Right renal cortex interstitium (tissue), 3 donors: ENCODE data around the gene TENM3. TPM values are rescaled to one million over a fixed set of nuclear protein-coding genes. Genes with fewer than 3 reads are reported as not detected.

Experiments
- DNase-seq, 3 donors: peaks; one replicate each; pipeline ENCODE4 v3.0.0-alpha.2; 2013; ENCODE audit warnings: low read depth in 3 of 3, low spot score in 2 of 3
- polyA plus RNA-seq, 3 donors: library from polyadenylated mRNA; unstranded; fragments of 120-200 nt; gene quantifications; one replicate each; pipeline ENCODE4 v1.2.1, GENCODE V29; 2013; ENCODE audit not compliant: insufficient read length in 3 of 3

The TENM3 gene
- polyA plus RNA-seq, 3 donors: 16.0 to 18.1 (median 17.7) TPM

DNA sequence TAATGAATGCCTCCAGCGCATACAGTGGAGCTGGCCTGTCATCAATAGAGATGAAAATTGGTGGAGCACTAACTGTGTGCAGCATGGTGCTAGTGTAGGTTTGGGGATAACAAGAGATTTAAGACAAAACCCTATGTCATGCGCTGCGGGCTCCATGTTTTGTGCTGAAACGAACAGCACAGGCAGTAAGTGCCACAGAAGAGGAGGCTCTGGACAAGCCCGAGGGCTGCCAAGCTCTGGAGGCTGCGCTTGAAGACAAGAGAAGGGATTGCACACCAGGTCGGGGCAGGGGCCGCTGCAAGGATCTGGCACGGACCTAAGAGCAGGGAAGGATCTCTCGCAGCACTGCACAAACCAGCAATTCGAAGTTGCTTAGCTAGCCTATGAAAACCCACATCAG, 35.5 kb downstream of the TENM3 start:
- DNase-seq: no peak

DNA sequence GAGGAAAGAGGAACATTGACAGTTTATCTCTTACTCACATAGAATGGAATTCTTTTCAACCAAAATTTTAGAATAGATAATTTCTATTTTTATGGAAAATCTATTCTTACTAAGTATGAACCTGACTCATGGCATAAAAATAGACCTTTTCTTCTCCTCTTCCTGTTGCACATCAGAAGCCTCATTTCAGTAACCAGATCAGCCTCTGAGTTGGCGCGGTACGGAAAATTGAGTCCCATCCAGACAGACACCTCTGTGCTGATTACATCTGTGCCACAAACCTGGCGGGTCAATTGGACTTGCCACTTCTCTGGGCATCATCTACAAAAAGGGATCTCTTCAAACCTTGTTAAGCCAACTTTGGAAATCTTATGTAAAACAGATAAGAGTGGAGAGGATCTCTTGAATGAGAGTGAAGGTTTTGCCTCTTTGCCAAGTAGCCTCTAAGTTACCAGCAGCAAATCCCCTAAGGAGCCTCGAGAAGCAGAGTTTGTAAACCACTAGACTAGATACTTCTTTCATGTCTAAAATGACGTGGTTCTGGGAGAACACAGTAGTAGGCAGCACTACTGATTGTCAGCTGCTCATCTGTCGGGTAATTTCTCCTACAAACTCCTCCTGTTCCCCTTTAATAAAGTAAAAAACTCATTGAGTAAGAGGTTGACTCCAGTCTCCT, 37.4 kb downstream of the TENM3 start:
- no peak for DNase-seq

DNA sequence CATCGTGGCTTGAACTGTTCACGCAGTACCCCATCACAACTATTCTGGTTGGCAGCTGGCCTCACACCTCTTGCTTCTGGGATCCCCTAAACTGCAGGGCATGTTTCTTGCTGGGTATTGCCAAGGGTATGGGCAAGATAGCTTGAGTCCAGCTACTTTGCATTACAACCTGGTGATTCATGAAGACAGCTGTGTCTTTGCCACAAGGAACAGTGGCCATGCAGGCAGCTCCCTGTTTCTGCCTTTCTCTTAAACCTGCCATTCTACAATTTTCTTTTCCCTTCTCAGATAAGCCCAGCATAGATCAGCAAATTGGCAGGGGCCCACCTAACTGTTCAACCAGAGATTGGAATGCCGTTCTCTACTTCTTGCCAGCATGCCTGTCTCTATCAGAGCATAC, 42.8 kb downstream of the TENM3 start:
- no peak for DNase-seq

DNA sequence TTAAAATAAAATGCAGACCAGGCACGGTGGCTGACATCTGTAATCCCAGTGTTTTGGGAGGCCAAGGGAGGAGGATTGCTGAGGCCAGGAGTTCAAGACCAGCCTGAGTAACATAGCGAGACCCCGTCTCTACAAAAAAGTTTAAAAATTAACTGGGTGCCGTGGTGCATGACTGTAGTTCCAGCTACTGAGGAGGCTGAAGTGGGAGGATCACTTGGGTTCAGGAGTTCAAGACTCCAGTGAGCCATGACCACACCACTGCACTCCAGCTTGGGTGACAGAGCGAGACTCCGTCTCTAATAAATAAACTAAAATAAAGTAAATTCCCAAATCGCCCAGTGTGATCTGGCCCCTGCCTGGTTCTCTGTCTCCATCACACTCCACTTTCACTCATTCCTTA, 43.7 kb downstream of the TENM3 start:
- DNase-seq: no peak

DNA sequence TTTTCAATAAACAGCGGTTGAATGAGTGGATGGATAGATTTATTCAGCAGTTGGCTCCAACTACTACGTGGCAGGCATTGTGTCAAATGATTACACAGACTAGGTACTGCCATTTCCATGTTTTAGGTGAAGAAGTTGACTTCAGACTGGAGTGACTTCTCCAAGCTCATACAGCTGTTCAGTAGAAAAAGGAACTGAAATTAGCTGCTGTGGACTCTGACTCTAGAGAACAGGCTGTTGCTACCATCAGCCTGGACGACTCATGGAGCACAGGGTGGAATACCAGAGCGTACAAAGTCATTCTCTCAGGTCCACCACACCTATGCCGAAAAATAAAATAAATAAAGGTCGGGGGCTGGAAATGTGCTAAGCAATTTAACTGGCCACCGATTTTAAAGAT, 45.3 kb downstream of the TENM3 start:
- no peak for DNase-seq

DNA sequence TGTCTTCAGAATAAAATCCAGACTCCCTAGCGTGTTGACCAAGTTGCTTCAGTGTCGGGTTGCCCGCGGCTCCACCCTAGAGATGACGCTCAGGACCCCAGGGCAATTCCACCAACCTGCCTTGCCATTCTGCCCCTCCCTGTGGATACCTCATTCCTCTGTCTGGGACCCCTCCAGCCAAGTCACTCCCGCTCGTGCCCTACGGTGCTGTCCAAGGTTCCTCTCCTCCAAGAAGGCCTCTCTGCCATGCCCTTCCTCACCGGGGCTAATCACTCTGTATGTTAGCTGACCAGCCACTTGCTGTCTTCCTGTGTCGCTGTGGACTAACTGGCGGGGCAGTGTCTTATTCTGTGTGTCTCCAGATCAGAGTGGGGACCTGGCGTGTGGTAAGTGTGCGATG, 46.6 kb downstream of the TENM3 start:
- no peak for DNase-seq

DNA sequence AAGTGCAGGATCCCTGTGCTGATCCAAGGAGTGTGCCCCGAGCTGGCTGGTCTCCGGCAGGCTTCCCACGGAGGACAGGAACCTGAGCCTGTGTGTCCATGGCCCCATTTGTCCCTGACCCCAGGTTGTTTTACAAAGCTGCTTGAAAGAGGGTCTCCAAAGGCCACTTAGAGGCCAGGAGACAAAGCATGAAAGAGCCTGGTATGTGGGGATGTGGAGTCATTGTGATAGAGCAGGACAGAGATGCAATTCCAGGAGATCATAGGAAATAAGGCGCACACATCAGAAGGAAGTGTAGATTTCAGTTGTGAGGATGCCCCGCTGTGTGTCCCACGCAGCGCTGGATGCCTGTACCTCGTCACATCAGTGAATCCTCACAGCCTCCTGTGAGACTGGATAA, 48.0 kb downstream of the TENM3 start:
- DNase-seq: no peak

DNA sequence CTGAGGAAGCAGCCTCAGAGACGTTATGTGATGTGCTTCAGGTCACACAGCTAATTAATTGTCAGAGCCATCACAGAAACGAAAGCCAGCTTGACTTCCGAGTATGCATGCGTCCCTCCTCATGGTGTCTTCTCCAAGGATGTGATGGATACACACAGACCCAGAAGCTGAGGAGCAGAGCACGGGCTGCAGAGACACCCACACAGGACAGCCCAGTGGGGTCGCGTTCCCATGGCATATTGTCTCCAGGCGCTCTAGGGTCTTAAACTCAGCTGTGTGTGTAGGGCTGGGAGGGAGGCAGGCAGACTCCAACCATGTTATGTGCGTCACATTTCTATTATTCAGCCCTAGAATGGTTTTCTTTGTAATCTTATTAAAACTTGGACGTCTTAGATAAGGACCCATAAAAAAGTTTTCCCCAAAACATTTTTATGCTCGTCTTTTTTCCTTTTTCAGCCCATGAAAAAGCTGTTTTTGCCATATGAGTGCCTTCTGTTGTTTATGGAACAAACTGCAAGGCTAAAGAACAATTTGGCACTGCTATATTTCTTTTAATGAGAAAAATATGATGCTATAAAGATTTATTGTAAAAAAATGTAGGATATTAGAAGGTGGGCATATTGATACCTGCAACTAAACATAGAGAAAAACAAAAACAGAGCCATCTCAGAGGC, 48.5 kb downstream of the TENM3 start:
- DNase-seq: no peak

DNA sequence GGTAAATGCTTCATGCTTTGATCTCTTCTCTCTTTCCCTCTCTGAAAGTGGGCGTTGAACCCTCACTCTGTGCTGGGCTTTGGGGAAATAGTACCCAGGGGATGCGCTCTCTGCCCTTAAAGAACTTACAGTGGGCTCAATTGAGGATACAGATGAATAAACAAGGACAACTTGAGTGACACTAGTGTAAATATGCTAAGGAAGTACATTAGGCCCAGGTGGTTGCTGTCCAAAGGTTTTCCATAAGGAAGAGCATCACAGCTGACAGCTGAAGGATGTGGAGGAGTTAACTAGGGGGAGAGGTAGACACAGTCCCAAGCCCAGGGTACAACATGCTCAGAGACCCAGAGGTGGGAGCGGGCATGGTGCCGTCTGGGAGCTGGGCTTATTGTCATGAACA, 49.4 kb downstream of the TENM3 start:
- DNase-seq: no peak

DNA sequence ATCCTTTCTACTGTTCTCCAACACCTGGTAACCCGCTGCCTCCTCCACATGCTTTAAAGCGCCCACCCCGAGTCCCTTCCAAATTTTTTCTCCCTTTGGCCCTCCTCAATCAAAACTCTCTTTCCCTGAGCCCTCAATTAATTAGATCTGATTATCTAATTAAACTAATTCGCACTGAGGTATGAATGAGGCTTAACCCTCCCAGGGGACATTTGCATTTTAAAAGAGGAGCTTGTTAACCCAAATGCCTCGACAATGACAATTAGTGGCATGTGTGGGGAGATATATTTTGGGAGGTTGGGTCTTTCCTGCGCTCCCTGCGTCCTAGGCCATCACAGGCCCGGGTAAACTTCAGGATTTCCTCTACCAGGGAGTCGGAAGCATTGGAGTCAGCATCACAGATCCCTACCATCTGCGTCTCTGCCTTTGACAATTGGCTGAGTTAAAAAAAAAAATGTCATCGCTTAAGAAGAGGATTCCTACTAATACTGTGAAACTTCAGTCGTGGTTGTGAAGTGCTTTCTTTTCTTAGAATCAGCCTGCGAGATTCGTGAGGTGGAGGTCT, 50.6 kb downstream of the TENM3 start:
- no peak for DNase-seq

DNA sequence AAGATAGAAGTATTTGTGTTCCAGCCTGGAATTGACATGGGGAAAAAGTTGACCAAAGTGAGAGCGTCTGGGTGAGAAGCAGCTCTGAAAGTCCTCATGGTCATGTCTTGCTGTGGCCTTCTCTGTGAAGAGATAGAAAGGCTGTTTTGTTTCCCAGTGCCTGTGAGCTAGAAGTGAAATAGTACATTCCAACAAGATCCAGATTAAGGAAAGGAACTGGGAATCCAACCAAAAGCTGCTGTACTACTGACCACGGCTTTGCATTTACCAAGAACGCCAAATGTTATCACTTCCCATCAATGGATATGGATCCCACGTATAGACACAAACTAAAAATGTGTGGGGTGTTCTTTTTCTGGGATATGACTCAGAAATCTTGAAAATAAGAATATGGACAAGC, 51.2 kb downstream of the TENM3 start:
- no peak for DNase-seq

DNA sequence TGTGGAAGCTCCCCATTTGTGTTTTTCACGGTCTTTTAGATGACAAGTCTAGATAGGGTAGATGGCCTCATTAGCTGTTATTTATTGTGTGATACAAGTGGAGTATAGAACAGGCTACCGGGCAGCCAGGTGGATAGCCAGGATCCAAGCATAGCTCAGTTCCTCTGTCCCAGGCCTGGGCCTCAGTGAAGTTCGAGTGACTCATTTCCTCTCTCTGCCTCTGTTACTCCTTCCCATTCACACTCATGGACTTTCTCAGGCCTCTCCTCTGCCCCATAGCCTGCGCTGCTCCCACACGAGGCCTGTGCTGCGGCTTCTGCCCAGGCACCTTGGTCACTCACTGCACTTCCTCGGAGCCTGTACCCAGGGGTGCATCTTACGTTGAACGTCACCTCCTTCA, 54.5 kb downstream of the TENM3 start:
- DNase-seq: no peak

DNA sequence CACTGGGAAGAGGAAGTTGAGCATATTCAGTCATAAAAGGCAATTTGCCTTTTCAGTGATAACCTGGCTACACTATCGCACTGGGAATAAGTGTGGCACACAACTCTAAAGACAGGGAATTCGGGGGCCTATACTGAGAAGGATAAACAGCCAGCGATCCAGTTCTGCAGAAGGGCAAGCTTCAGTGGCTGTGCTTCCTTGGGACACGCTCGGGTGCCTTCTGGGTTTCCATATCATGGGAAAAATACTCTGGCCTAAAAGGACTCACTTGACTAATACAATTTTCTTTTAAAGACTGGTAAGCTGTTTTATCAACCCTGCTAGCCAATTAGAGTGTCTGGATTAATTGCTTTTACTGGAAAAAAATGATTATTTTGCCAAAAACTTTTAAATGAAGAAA, 58.5 kb downstream of the TENM3 start:
- no peak for DNase-seq

DNA sequence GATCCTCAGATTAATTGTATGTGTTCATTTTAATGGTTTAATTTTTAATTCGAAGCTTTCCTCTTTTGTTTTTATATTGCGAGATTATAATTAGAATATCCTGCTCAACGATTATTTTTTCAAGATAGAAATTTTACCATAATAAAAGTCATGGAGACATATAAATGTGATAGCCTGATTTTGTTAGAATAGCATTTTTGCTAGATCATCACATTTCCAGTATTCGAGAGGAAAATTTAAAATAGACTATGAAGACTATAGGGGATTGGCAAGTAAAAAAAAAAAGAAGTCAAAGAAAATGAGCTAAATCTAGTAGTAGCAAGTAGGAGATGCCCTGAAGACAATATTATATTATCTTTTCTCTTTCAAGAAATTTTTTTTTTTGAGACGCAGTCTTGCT, 60.6 kb downstream of the TENM3 start:
- DNase-seq: no peak

DNA sequence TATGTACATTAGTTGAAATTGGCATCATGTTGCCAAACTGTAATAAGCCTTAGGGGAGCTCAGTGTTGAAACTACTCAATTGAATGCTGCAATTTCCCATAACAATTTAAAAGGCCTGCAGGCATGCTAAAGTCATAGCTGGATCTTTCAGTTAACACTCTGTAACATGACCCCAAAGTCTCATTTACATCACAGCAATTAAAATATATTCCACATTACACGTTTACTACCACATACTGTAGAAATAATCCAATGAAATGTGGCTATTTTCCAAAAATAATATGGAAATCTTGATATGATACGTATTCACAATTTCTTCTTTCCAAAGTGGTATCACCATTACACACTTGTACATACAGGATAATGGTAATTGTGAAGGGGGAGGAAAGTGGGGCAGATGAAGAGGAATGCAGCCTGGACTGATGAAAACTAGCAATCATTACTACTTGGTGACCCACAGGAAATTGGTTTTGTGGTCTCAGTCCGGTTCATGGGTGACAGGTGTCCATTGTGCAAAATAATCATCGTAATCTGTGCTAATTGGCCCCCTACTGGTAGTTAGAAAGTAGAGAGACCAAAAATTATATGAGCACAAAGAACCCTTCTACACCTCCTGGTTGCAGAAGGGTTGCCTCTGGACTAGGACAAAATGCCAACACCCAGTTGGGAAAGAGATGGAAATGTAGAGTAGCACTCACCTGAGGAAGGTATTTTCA, 63.7 kb downstream of the TENM3 start:
- no peak for DNase-seq

DNA sequence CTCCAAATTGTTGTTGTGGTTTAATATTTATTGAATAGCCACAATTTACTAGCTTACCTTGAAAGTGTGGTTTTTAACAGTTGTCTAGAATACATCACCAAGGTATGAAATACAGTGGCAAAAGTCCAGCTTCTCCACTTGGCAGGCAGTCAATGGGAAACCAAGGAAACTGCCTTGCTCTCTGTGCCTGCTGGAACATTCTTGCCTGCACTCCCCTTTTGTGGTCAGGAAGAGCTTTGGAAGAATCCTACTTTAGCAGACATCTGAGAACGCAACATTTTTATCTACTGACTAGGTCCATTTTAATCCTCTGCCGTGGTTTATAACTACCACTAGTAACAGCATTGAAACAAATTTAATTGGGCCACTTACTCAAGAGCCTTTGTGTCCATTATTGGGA, 64.5 kb downstream of the TENM3 start:
- DNase-seq: no peak

DNA sequence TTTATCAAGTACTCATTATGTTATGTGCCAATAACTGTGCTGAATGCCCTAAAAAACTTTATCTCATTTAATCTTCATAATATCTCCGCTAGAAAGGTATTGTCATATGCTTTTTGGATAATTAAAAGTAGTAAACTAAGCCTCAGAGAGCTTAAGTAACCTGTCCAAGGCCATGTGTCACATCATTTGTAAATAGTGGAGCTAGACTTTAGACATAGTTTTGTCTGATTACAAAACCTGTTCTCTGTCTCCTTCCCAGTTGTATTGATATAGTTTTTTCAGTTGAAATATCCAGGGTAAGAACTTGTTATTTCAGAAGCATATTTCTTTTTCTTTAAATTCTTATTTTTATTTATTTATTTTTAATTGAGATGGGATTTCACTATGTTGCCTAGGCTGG, 66.7 kb downstream of the TENM3 start:
- no peak for DNase-seq

DNA sequence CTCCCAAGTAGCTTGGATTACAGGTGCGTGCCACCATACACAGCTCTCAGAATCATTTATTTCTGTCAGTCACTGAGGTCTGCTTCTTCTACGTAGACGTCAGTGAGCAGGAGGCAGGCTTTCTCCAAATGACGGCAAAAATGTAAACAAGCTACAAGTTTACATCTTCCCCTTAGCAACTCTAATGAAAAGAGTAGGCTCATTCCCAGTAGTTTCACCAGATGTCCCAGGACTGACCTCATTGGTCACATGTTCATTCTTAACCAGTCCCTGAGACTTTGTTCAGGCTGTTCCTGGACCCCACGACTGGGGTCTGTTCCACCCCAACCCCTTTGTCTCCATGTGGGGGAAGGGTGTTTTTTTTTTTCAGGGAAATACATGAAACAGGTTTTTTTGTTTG, 67.1 kb downstream of the TENM3 start:
- no peak for DNase-seq

DNA sequence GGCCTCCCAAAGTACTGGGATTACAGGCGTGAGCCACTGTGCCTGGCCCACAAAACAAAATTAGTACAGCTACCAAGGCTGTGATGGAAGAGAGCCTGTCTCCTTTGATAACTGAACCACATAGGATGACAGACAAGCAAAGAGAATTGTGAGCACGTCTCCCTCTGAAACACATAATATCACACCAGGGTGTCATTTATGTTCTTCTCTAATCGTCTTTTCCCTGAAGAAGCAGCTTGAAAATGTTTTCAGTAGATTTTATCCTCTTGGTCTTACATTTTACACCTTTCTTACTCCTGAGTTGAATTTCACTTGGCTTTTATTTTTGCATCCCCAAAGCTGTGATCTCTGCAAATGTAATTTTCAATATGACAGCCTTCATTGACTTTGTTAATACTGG, 67.8 kb downstream of the TENM3 start:
- DNase-seq: no peak

DNA sequence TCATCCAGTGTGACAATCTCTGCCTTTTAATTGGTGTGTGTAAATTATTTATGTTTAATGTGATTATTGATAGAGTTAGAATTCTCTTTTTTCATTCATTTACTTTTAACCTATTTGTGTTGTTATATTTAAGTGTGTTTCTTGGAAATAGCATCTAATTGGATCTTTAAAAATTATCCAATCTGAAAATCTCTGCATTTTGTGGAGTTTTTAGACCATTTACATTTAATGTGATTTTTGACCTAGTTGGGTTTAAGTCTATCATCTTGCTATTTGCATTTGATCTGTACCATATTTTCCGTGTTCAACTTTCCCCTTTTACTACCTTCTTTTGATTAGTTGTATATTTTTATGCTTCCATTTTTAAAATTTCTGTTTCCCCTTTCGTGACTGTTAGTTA, 71.3 kb downstream of the TENM3 start:
- DNase-seq: no peak

DNA sequence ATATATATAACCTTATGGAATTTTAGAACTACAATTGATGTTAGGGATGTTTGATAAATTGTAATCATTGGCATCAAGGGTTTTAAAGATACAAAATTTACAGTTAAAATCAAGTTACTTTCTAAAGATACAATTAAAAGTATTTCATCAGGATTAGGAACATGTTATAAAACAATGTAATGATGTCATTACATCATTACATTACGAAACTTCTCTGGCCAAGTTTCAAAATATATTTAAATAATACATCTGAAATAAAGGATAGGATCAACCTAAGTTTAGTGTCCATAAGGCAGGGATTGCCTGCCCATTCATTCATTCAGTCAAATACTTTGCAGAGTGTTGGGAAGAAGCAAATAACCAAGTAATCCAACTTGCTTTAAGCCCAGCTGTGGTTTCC, 75.1 kb downstream of the TENM3 start:
- no peak for DNase-seq

DNA sequence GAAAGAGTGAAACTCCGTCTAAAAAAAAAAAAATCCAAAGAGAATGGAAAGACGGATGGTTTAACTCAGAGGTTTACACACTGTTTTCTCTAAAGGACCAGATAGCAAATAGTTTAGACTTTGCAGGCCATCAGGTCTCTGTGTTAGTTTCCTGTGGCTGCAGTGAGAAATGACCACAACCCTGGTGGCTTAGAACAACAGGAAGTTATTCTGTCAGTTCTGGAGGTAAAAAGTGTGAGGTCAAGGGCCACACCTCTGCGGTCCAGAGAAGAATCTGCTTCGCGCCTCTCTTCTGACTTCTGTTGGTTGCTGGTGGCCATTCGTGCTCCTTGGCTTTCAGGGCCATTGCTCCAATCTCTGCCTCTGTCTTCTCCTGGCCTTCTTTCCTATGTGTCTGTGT, 76.9 kb downstream of the TENM3 start:
- DNase-seq: no peak
